Measurements from ENCODE around the gene SARDH. TPM values are rescaled to one million over a fixed set of nuclear protein-coding genes. Genes with fewer than 3 reads are reported as not detected.

SARDH gene
- polyA plus RNA-seq, 1 donor from 2014 or later: not detected

DNA sequence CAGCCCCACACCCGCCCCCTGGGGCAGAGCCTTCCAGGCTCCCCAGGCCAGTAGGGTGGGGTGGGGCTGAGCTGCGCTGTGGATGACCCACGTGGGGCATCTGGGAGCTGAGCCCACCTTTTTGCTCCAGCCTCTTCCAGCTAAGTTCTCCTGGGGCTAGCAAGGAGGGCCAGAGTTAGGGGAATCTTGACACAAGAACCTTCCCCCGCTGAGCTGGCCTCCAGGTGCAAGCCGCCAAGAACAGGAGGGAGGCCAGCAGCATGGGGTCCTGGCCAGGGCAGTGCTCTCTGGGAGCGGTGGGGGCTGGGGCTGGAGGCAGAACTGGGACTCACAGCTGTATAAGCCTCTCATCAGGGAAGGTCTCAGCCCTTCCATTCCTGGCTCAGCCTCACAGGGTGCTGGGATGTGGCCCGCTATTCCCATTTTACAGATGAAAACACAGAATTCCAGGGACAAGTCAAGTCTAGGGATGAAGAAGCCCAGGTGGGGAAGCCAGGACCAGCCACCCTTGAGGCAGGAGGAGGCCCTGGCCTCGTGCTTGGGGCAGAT is 21.5 kb downstream of the SARDH start:
- Histone ChIP-seq H3K9me3 (ENCODE audit: low read length) (no peaks in the 10 kb centered on the region), H3K36me3 (ENCODE audit: insufficient read depth, low read length) (no peaks in the 10 kb centered on the region), H3F3A (ENCODE audit: insufficient read depth, low read length, poor library complexity, severe bottlenecking) (no peaks in the 10 kb centered on the region), H3K4me2 (ENCODE audit: low read length) (no peak overlapping the region), H2AFZ (ENCODE audit: low read depth, low read length) (no peak overlapping the region), H3K27ac (ENCODE audit: low read length) (no peak overlapping the region), H3K27me3 (ENCODE audit: insufficient read depth, low read depth, low read length) (no peaks in the 10 kb centered on the region), H4K20me1 (ENCODE audit: insufficient read depth) (no peaks in the 10 kb centered on the region), H3K9ac (ENCODE audit: low read length) (no peak overlapping the region), H3K4me3 (ENCODE audit: low read length) (no peak overlapping the region), H3K9me2 (ENCODE audit: insufficient read depth, low read length) (no peaks in the 10 kb centered on the region), H3K79me2 (replicated peaks; ENCODE audit: insufficient read depth, low read length) (no peaks in the 10 kb centered on the region)
- TF ChIP-seq REST (IDR thresholded peaks at IDR 0.05; ENCODE audit: borderline replicate concordance) (no peak), TAF1 (IDR thresholded peaks at IDR 0.05; ENCODE audit: low read depth) (no peak), EZH2 (IDR thresholded peaks at IDR 0.05; ENCODE audit: borderline replicate concordance, insufficient read depth, low read length, poor library complexity, severe bottlenecking) (no peak), CTCF (IDR thresholded peaks at IDR 0.05; ENCODE audit: poor library complexity, severe bottlenecking) (no peak), RAD21 (conservative IDR thresholded peaks at IDR 0.05) (no peak)

DNA sequence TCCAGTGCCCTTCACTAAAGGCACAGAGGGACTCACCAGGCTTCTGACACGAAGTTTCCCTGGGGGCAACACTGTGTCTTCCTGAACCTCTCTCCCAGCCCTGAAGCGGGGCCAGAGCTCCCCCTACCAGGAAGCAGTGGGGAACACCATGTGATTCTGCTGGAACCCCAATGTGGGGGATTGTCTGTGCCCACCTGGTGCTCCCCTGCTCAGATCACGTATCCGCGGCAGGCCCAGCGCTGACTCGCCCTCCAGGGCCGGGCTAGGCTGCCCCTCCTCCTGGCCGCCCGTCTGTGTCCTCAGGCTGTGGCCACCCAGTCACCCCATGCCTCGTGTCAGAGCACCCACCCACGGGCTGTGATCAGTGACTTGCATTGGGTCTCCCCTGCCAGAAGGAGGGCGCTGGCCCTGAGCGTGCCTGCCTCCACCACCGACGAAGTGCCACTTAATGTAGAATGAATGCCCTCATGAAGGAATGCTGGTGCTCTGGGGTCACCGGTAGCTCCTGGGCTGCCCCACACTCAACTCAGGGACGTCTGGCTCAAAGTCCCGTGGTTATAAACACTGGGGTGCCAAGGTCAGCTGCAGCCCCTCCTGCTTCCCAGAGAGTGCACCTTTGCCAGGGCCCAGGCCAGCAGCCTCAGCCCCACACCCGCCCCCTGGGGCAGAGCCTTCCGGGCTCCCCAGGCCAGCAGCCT is 22.1 kb downstream of the SARDH start:
- no peaks in the 10 kb centered on the region for H3F3A ChIP-seq (ENCODE audit: insufficient read depth, low read length, poor library complexity, severe bottlenecking)

More for the DNA sequence above, 22.1 kb downstream of the SARDH start:
- H3K9ac ChIP-seq (ENCODE audit: low read length): no peak overlapping the region
- no peaks in the 10 kb centered on the region for H4K20me1 ChIP-seq (ENCODE audit: insufficient read depth)
- H3K27me3 ChIP-seq (ENCODE audit: insufficient read depth, low read depth, low read length): no peaks in the 10 kb centered on the region
- H3K27ac ChIP-seq (ENCODE audit: low read length): no peak overlapping the region
- H3K9me3 ChIP-seq (ENCODE audit: low read length): no peaks in the 10 kb centered on the region
- H3K9me2 ChIP-seq (ENCODE audit: insufficient read depth, low read length): no peaks in the 10 kb centered on the region
- H3K4me2 ChIP-seq (ENCODE audit: low read length): no peak overlapping the region
- H3K4me3 ChIP-seq (ENCODE audit: low read length): no peak overlapping the region
- H3K79me2 ChIP-seq (replicated peaks; ENCODE audit: insufficient read depth, low read length): no peaks in the 10 kb centered on the region
- H3K36me3 ChIP-seq (ENCODE audit: insufficient read depth, low read length): no peaks in the 10 kb centered on the region
- no peak overlapping the region for H2AFZ ChIP-seq (ENCODE audit: low read depth, low read length)
- TF ChIP-seq MXI1 (conservative IDR thresholded peaks at IDR 0.05; ENCODE audit: poor library complexity, severe bottlenecking) (no peak), SMC3 (conservative IDR thresholded peaks at IDR 0.05; ENCODE audit: poor library complexity) (peak; percentile 74), POLR2AphosphoS5 (IDR thresholded peaks at IDR 0.05) (no peak), CTCF (IDR thresholded peaks at IDR 0.05; ENCODE audit: poor library complexity, severe bottlenecking) (peak; percentile 69), REST (IDR thresholded peaks at IDR 0.05; ENCODE audit: borderline replicate concordance) (no peak), RAD21 (conservative IDR thresholded peaks at IDR 0.05) (peak; percentile 72), EP300 (conservative IDR thresholded peaks at IDR 0.05; ENCODE audit: poor library complexity, severe bottlenecking) (no peak), TAF1 (IDR thresholded peaks at IDR 0.05; ENCODE audit: low read depth) (no peak), EZH2 (IDR thresholded peaks at IDR 0.05; ENCODE audit: borderline replicate concordance, insufficient read depth, low read length, poor library complexity, severe bottlenecking) (no peak)

Measured in neural cell (in vitro differentiated cells).